Measurements from ENCODE around the gene TAOK1. TPM values are rescaled to one million over a fixed set of nuclear protein-coding genes. Genes with fewer than 3 reads are reported as not detected.

Gene TAOK1
- total RNA-seq, 1 donor from 2014 or later: 42.2 TPM

DNA sequence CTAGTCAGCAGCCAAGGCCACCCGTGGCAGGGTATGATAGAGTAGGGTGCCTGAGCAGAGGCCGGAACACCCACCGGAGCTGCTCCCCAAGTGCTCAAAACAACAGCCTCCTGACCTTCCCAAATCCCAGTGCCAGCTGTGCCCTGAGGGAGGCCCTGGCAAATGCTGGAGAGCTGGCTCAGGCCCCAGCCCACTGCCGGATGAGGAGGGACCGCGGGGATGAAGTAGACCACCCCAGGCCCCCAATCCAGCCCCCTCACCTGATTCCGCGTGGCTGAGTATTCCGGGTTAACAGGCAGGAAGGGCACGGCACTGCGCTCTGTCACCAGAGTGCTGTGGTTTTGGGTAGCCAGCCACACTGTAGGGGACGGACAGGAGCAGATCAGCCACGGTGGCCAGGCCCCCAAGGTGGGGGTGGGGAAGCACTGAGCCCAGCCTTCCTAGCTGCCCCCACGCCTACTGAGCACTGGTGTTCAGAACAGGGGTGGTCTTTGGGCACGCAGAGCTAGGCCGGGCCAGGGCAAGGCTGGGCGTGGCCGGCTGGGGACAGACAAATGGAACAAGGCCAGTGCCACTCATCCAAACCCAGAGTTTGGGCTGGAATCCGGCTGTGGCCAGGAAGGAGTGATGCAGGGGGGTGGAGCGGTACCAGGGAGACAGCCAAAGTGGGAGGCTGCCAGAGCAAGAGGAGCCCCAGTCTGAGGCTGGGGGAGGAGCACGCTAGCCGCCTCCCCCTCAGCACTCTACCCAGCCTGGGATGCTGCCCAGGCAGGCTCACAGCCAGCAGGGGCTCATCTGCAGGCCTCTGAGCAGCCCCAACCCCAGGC is 187.4 kb downstream of the TAOK1 start:
- DNase-seq (ENCODE audit: extremely low spot score in 2 of 2): no peak
- Histone ChIP-seq H3K4me3 (no peak overlapping the region), H3K36me3 (peaks cover 0 to 42% of the 10 kb centered on the region in 2 donors), H3K9me3 (no peaks in the 10 kb centered on the region), H3K4me1 (peaks cover 47% of the 10 kb centered on the region), H3K27me3 (no peaks in the 10 kb centered on the region), H3K27ac (peak overlapping the region; percentile 41)
- TF ChIP-seq POLR2AphosphoS5 (IDR thresholded peaks at IDR 0.05; ENCODE audit: insufficient read depth in 1 of 2, low read depth in 1 of 2) (no peak), POLR2A (IDR thresholded peaks at IDR 0.05) (no peak)
- TF ChIP-seq, protein P1, sequence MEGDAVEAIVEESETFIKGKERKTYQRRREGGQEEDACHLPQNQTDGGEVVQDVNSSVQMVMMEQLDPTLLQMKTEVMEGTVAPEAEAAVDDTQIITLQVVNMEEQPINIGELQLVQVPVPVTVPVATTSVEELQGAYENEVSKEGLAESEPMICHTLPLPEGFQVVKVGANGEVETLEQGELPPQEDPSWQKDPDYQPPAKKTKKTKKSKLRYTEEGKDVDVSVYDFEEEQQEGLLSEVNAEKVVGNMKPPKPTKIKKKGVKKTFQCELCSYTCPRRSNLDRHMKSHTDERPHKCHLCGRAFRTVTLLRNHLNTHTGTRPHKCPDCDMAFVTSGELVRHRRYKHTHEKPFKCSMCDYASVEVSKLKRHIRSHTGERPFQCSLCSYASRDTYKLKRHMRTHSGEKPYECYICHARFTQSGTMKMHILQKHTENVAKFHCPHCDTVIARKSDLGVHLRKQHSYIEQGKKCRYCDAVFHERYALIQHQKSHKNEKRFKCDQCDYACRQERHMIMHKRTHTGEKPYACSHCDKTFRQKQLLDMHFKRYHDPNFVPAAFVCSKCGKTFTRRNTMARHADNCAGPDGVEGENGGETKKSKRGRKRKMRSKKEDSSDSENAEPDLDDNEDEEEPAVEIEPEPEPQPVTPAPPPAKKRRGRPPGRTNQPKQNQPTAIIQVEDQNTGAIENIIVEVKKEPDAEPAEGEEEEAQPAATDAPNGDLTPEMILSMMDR (IDR thresholded peaks at IDR 0.05): no peak
- intact Hi-C loops (cut with DNase I): loop anchor here (5.0 kb wide), 1 partner anchor 210 kb away; no protein-coding TSS in a partner anchor

DNA sequence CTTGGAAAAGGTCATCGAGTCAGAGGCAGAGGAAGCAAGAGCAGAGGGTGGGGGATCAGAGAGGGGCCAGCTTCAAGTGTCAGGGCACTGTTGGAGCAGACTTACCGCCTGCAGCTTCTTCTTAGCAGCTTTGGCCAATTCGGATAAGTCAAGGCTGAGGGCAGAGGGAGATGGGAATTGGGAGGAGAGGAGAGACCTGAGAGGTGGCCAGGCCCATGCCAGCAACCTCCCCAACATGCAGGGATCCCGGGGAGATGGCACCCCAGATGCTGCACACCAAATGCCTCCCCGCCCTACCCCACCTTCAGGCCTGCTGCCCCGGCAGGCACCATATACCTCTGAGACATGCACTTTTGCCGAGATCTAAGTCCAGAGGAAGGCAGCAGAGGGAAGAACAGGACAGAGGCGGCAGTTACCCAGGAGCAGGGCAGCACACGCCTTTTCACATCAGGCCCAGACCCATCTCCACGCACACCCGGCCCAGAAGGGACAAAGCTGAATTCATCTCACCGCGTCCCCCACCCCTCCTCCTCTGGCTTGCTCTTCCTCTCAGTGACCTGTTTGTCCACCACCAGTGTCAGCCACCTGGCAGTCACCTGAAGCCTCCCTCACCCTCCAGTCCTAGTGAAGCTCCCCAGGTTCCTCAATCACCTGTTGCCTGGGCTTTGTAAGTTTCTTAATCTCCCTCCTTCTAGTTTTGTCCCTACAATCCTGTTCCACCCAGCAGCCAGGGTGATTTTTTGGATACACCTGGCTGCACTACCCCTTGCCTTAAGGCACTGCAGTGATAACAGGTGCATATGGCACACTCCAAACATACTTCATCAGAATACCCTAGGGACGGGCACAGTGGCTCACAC is 188.7 kb downstream of the TAOK1 start:
- Histone ChIP-seq H3K4me1 (peaks cover 52% of the 10 kb centered on the region), H3K27ac (no peak overlapping the region)
- intact Hi-C loops (cut with DNase I): loop anchor here (5.0 kb wide), 1 partner anchor 208 kb away; no protein-coding TSS in a partner anchor

DNA sequence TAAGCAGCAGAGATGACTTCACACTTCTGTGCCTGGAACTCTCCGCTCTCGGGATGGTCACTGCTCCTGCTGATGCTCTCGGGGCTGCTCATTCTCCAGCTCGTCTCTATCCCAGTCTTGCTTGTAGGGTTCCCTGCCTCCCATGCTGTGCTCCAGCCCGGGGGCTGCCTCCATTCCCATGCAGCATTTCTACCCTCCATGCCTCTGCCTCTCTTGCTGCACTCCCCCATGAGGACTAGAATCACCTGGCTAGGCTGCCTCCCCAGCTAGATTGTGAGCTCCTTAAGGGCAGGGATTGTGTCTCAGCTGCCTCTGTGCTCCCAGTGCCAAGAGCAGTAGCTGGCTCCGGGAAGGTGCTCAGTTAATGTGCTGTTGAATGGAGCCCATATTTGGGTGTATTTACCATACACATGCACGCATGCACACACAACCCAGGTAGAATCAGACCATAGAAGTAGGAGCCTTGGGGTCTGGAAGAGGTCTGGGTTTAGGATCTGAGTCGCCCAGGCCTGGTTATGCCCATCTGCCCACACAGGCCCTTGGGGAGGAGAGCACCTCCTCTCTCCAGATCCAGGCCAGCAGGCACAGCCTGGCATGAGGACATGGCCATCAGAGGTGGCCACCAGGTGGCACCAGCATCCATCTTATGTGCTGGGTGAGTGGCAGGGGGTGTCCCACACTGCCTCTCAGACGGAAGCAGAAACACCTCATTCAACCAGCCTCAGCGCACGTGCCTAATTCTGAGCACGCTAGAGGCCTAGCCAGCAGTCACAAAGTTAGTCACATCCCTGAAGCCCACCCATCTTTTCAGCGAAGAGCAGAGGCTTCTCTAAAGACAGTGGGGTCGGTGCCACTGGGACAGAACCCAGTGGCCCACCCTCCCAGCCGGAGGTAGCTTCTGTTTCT is 190.0 kb downstream of the TAOK1 start:
- H3K4me3 ChIP-seq: no peak overlapping the region
- TF ChIP-seq, protein P1 (IDR thresholded peaks at IDR 0.05): peak; percentile 78 to 92 (median 89)
- TF ChIP-seq POLR2A (IDR thresholded peaks at IDR 0.05) (no peak), POLR2AphosphoS5 (IDR thresholded peaks at IDR 0.05; ENCODE audit: insufficient read depth in 1 of 2, low read depth in 1 of 2) (peak; percentile 18 to 29)
- intact Hi-C loops (cut with DNase I): loop anchor here (5.0 to 10.0 kb wide), 3 partner anchors 37 to 355 kb away; partner anchors contain the start of gene SSH2
- peaks cover 0 to 27% of the 10 kb centered on the region in 2 donors for H3K36me3 ChIP-seq
- DNase-seq (ENCODE audit: extremely low spot score in 2 of 2): no peak
- no peaks in the 10 kb centered on the region for H3K27me3 ChIP-seq
- no peaks in the 10 kb centered on the region for H3K9me3 ChIP-seq
- H3K27ac ChIP-seq: peak overlapping the region; percentile 28
- peaks cover 61% of the 10 kb centered on the region for H3K4me1 ChIP-seq

More for the DNA sequence above, 188.7 kb downstream of the TAOK1 start:
- Histone ChIP-seq H3K4me3 (no peak overlapping the region), H3K27me3 (no peaks in the 10 kb centered on the region), H3K9me3 (no peaks in the 10 kb centered on the region), H3K36me3 (peaks cover 0 to 40% of the 10 kb centered on the region in 2 donors)
- no peak for DNase-seq (ENCODE audit: extremely low spot score in 2 of 2)
- TF ChIP-seq POLR2A (IDR thresholded peaks at IDR 0.05): no peak
- TF ChIP-seq POLR2AphosphoS5 (IDR thresholded peaks at IDR 0.05; ENCODE audit: insufficient read depth in 1 of 2, low read depth in 1 of 2): no peak
- TF ChIP-seq, protein P1 (IDR thresholded peaks at IDR 0.05): no peak

DNA sequence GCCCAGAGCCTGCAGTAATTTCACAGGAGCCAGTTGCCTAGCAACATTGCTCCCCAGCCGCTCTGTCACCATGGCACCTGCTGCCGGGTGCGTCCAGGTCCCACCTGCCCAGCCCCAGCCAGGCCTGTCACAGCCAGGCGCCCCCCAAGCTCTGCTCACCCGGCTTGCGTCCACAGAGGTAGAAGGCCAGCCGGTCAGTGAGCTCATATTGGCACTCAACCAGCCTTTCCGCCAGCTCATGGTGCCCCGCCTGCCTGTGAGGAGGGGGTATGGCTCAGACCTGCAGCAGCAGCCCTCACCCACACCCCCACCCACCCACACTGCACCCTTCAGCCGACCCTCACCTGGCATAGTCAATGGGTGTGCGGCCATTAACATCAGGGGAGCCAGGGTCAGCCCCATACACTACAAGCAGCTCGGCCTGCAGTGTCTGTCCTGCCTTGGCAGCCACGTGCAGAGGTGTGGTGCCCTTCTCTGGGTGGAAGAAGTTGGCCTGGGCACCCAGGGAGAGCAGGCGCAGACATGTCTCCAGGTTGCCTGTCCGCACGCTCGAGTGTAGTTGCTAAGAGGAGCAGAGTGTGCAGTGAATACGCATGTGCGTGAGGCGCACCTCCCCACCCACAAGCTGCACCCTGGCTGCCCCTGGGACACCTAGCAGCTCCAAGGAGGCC is 191.6 kb downstream of the TAOK1 start:
- Histone ChIP-seq H3K27me3 (no peaks in the 10 kb centered on the region), H3K4me1 (peaks cover 64% of the 10 kb centered on the region), H3K9me3 (no peaks in the 10 kb centered on the region), H3K27ac (peak overlapping the region; percentile 19), H3K36me3 (peaks cover 0 to 11% of the 10 kb centered on the region in 2 donors), H3K4me3 (no peak overlapping the region)
- TF ChIP-seq, protein P1 (IDR thresholded peaks at IDR 0.05): no peak
- peak in 1 of 2 donors; percentile 26 for TF ChIP-seq POLR2AphosphoS5 (IDR thresholded peaks at IDR 0.05; ENCODE audit: insufficient read depth in 1 of 2, low read depth in 1 of 2)
- intact Hi-C loops (cut with DNase I): loop anchor here (5.0 to 10.0 kb wide), 2 partner anchors 36 to 353 kb away; partner anchors contain the start of gene SSH2
- no peak for DNase-seq (ENCODE audit: extremely low spot score in 2 of 2)
